Fibroblast of lung (primary cell): ENCODE measurements around the gene MSANTD1. TPM values are rescaled to one million over a fixed set of nuclear protein-coding genes. Genes with fewer than 3 reads are reported as not detected.

Experiments
- DNase-seq, 2 donors: peaks; one replicate each; pipeline versions ENCODE4 v3.0.0 to v3.0.0-alpha.2; 2010; ENCODE audit warnings: low read depth in 2 of 2
- H2AFZ ChIP-seq: 2 replicates; pipeline ENCODE4 v1.5.1; 2012; ENCODE audit warnings: low read length, control low read depth, inconsistent platforms
- H3K27ac ChIP-seq: 2 replicates; pipeline ENCODE4 v1.5.1; 2011; ENCODE audit warnings: low read length, control low read depth; ENCODE audit not compliant: insufficient read depth
- H3K27me3 ChIP-seq: 2 replicates; pipeline ENCODE4 v1.5.1; 2011; ENCODE audit warnings: mild to moderate bottlenecking, low read length; ENCODE audit not compliant: control insufficient read depth, insufficient read depth
- H3K36me3 ChIP-seq: 2 replicates; pipeline ENCODE4 v1.5.1; 2011; ENCODE audit warnings: low read length; ENCODE audit not compliant: control insufficient read depth, insufficient read depth
- H3K4me1 ChIP-seq: 2 replicates; pipeline ENCODE4 v1.5.1; 2011; ENCODE audit warnings: low read length; ENCODE audit not compliant: control insufficient read depth, insufficient read depth; ENCODE audit errors: extremely low read depth
- H3K4me2 ChIP-seq: 2 replicates; pipeline ENCODE4 v1.5.1; 2011; ENCODE audit warnings: low read length, control low read depth; ENCODE audit not compliant: insufficient read depth; ENCODE audit errors: extremely low read depth
- H3K4me3 ChIP-seq, 4 experiments: fragments of 200-600 bp in 1 of 4; sonication (generic) in 1 of 4; replicated peaks in 1 of 4; 2 replicates each; pipeline ENCODE4 v1.5.1; 2011 to 2016; ENCODE audit warnings: low read length in 4 of 4, low read depth in 3 of 4, mild to moderate bottlenecking in 3 of 4, control low read depth in 2 of 4, inconsistent platforms in 1 of 4, mixed read lengths in 1 of 4; ENCODE audit not compliant: insufficient read depth in 1 of 4; ENCODE audit errors: control extremely low read depth in 1 of 4
- H3K79me2 ChIP-seq: 2 replicates; pipeline ENCODE4 v1.5.1; 2012; ENCODE audit warnings: mild to moderate bottlenecking, low read length, inconsistent platforms; ENCODE audit not compliant: control insufficient read depth, insufficient read depth
- H3K9ac ChIP-seq: 2 replicates; pipeline ENCODE4 v1.5.1; 2011; ENCODE audit warnings: mild to moderate bottlenecking, low read length, control low read depth; ENCODE audit not compliant: insufficient read depth
- H3K9me3 ChIP-seq: 2 replicates; pipeline ENCODE4 v1.5.1; 2012; ENCODE audit warnings: low read depth, low read length; ENCODE audit not compliant: control insufficient read depth, insufficient read depth
- H4K20me1 ChIP-seq: 2 replicates; pipeline ENCODE4 v1.5.1; 2011; ENCODE audit warnings: low read length; ENCODE audit not compliant: control insufficient read depth, insufficient read depth; ENCODE audit errors: extremely low read depth
- EZH2 ChIP-seq: IDR thresholded peaks from 2 replicates; pipeline ENCODE4 v1.5.1; 2012; ENCODE audit warnings: low read length, control low read depth, mild to moderate bottlenecking; ENCODE audit errors: missing control alignments
- polyA plus RNA-seq, 2 donors: library from polyadenylated mRNA; depleted of rRNA in 1 of 2; stranded (reverse) in 1 of 2; unstranded in 1 of 2; fragments of >200 nt; gene quantifications; 2 replicates each; pipeline ENCODE4 v1.2.1, GENCODE V29; 2011 to 2012; ENCODE audit warnings: missing spikeins in 1 of 2
- total RNA-seq: library from RNA; depleted of rRNA; stranded (reverse); fragments of >200 nt; gene quantifications from 2 replicates; pipeline ENCODE4 v1.2.1, GENCODE V29; 2014
- TF ChIP-seq, protein P1 (sequence below), 2 donors: IDR thresholded peaks in 1 of 2; conservative IDR thresholded peaks in 1 of 2; 1 replicate in 1 of 2; 2 replicates in 1 of 2; pipeline ENCODE4 v1.5.1; 2011 to 2012; ENCODE audit warnings: low read length in 2 of 2, control low read depth in 1 of 2, inconsistent platforms in 1 of 2, low read depth in 1 of 2, mild to moderate bottlenecking in 1 of 2

Gene MSANTD1
- total and polyA plus RNA-seq, 2 donors (not counting 1 experiment from before 2014, with no cell fraction given), result 0.50 TPM; not detected in 1

DNA sequence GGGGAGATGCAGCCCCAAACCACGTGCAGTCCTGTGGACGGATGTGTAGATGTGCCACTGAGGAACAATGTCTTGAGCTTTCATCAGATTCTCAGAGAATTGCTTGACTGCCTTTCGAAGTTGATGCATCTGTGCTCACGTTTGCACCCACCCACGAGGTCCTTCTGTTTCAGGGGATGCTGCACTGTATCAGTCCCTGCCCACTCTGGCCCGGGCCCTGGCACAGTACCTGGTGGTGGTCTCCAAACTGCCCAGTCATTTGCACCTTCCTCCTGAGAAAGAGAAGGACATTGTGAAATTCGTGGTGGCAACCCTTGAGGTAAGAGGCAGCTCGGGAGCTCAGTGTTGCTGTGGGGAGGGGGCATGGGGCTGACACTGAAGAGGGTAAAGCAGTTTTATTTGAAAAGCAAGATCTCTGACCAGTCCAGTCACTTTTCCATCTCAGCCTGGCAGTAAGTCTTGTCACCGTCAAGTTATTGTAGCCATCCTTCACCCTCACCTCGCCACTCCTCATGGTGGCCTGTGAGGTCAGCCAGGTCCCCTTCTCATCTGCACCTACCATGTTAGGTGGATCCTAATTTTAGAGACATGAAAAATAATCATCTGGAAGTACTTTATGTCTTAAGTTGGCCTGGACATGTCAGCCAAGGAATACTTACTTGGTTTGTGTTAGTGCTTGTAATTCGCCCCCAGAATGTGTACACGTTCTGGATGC lies 36.4 kb upstream of the MSANTD1 start:
- Histone ChIP-seq H3K27ac (no peak overlapping the region), H4K20me1 (no peaks in the 10 kb centered on the region), H3K4me3 (no peak overlapping the region), H3K27me3 (no peaks in the 10 kb centered on the region), H3K79me2 (no peaks in the 10 kb centered on the region), H2AFZ (no peak overlapping the region), H3K4me1 (no peaks in the 10 kb centered on the region), H3K9ac (no peak overlapping the region), H3K4me2 (no peak overlapping the region), H3K9me3 (no peaks in the 10 kb centered on the region), H3K36me3 (peaks cover 14% of the 10 kb centered on the region)
- TF ChIP-seq EZH2, result no peak
- TF ChIP-seq, protein P1, sequence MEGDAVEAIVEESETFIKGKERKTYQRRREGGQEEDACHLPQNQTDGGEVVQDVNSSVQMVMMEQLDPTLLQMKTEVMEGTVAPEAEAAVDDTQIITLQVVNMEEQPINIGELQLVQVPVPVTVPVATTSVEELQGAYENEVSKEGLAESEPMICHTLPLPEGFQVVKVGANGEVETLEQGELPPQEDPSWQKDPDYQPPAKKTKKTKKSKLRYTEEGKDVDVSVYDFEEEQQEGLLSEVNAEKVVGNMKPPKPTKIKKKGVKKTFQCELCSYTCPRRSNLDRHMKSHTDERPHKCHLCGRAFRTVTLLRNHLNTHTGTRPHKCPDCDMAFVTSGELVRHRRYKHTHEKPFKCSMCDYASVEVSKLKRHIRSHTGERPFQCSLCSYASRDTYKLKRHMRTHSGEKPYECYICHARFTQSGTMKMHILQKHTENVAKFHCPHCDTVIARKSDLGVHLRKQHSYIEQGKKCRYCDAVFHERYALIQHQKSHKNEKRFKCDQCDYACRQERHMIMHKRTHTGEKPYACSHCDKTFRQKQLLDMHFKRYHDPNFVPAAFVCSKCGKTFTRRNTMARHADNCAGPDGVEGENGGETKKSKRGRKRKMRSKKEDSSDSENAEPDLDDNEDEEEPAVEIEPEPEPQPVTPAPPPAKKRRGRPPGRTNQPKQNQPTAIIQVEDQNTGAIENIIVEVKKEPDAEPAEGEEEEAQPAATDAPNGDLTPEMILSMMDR (conservative IDR thresholded peaks at IDR 0.05 in 1 of 2, IDR thresholded peaks at IDR 0.05 in 1 of 2; ENCODE audit: low read depth in 1 of 2, low read length in 2 of 2), result no peak
- no peak for DNase-seq

DNA sequence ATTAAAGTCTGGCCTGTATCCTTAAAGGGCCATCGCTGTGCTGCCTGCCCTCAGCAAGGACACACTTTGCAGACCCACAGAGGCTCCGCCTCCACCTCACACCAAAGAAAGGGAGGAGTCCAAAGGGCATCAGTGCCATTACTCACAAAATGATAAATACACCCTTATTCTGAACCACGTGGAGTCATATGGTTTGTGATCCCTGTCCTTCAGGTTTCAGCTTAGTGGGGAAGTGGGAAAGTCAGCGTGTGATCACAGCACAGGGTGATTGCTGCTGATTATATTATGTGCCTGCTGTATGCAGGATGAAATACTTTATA lies 35.9 kb upstream of the MSANTD1 start:
- H4K20me1 ChIP-seq, result no peaks in the 10 kb centered on the region
- H2AFZ ChIP-seq, result no peak overlapping the region
- no peak for DNase-seq
- H3K4me2 ChIP-seq, result no peak overlapping the region
- H3K4me3 ChIP-seq, result no peak overlapping the region
- H3K27ac ChIP-seq, result no peak overlapping the region
- H3K27me3 ChIP-seq, result no peaks in the 10 kb centered on the region
- H3K9ac ChIP-seq, result no peak overlapping the region
- H3K4me1 ChIP-seq, result no peaks in the 10 kb centered on the region
- H3K9me3 ChIP-seq, result no peaks in the 10 kb centered on the region
- no peaks in the 10 kb centered on the region for H3K79me2 ChIP-seq
- peaks cover 14% of the 10 kb centered on the region for H3K36me3 ChIP-seq
- TF ChIP-seq, protein P1 (conservative IDR thresholded peaks at IDR 0.05 in 1 of 2, IDR thresholded peaks at IDR 0.05 in 1 of 2; ENCODE audit: low read depth in 1 of 2, low read length in 2 of 2), result no peak
- TF ChIP-seq EZH2, result no peak

DNA sequence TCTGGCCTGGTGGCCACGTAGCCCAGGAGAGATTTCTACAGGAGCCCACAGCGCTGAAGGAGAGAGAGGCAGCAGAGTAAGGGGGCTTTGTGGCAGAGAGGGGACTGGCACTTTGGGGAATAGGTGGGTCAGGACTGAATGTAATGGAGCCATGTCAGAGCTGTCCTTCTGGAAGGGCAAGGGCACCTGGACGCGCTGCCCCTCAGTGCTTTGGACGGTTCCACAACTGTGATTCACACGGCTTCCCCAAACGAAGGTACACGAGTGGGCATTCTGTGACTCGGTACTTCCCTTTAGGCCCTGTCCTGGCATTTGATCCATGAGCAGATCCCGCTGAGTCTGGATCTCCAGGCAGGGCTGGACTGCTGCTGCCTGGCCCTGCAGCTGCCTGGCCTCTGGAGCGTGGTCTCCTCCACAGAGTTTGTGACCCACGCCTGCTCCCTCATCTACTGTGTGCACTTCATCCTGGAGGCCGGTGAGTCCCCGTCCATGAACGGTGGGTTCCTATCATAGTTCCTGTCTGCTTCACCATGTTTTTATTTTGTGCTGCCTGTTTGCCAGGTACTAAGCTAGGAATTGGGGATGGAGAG lies 35.2 kb upstream of the MSANTD1 start:
- no peak overlapping the region for H2AFZ ChIP-seq
- no peak overlapping the region for H3K27ac ChIP-seq
- no peak for DNase-seq
- no peak overlapping the region for H3K4me3 ChIP-seq
- no peak for TF ChIP-seq EZH2
- TF ChIP-seq, protein P1 (conservative IDR thresholded peaks at IDR 0.05 in 1 of 2, IDR thresholded peaks at IDR 0.05 in 1 of 2; ENCODE audit: low read depth in 1 of 2, low read length in 2 of 2), result no peak
- H3K27me3 ChIP-seq, result no peaks in the 10 kb centered on the region
- no peak overlapping the region for H3K4me2 ChIP-seq
- no peaks in the 10 kb centered on the region for H4K20me1 ChIP-seq
- H3K79me2 ChIP-seq, result no peaks in the 10 kb centered on the region
- no peaks in the 10 kb centered on the region for H3K9me3 ChIP-seq
- H3K36me3 ChIP-seq, result peaks cover 14% of the 10 kb centered on the region
- no peaks in the 10 kb centered on the region for H3K4me1 ChIP-seq
- no peak overlapping the region for H3K9ac ChIP-seq
